Caco-2 (cell line): ENCODE results near the gene LIN9. TPM values are rescaled to one million over a fixed set of nuclear protein-coding genes. Genes with fewer than 3 reads are reported as not detected.

Source experiments
- BruUV-seq: library from RNA; stranded (reverse); fragments of 400-500 nt; replicated peaks from 2 replicates; lab custom pipeline; 2021; lab: Mats Ljungman, UMichigan
- CTCF ChIA-PET: fragments of 300-600 bp; sonication (Branson Sonifier 250); formaldehyde crosslinking; loops from one replicate; lab custom pipeline; 2022; ENCODE audit warnings: antibody characterized with exemption; lab: Charles Lee
- POLR2A ChIA-PET: fragments of 300-600 bp; sonication (Branson Sonifier 250); formaldehyde crosslinking; loops from one replicate; lab custom pipeline; 2022; ENCODE audit warnings: antibody characterized with exemption; lab: Charles Lee
- DNase-seq, 2 experiments: peaks; one replicate each; pipeline versions ENCODE4 v3.0.0 to v3.0.0-alpha.2; 2020 to 2022
- H3K27me3 ChIP-seq: replicated peaks from 2 replicates; pipeline ENCODE4 v1.6.0; 2011; ENCODE audit warnings: low read length; ENCODE audit not compliant: control insufficient read depth, insufficient read depth
- H3K36me3 ChIP-seq: 2 replicates; pipeline ENCODE4 v1.5.1; 2011; ENCODE audit warnings: low read length; ENCODE audit not compliant: control insufficient read depth, insufficient read depth
- H3K4me1 ChIP-seq: fragments of 250-450 bp; sonication (Bioruptor Pico); 2 replicates; pipeline ENCODE4 v1.5.1; 2020; ENCODE audit warnings: mild to moderate bottlenecking
- H3K4me3 ChIP-seq: 2 replicates; pipeline ENCODE4 v1.5.1; 2011; ENCODE audit warnings: low read depth, mild to moderate bottlenecking, control low read depth, low read length
- H3K9me3 ChIP-seq: fragments of 250-450 bp; sonication (Bioruptor Pico); 2 replicates; pipeline ENCODE4 v1.5.1; 2020; ENCODE audit warnings: mild to moderate bottlenecking, moderate library complexity
- H3K27ac Mint-ChIP-seq: one replicate; pipeline ENCODE4 v1.8.0; 2022; ENCODE audit warnings: mixed read lengths; ENCODE audit not compliant: unreplicated experiment
- H3K27me3 Mint-ChIP-seq: one replicate; pipeline ENCODE4 v1.8.0; 2022; ENCODE audit warnings: mixed read lengths; ENCODE audit not compliant: insufficient read depth, unreplicated experiment
- H3K36me3 Mint-ChIP-seq: one replicate; pipeline ENCODE4 v1.8.0; 2022; ENCODE audit warnings: mild to moderate bottlenecking, mixed read lengths; ENCODE audit not compliant: insufficient read depth, unreplicated experiment
- H3K4me1 Mint-ChIP-seq: one replicate; pipeline ENCODE4 v1.8.0; 2022; ENCODE audit warnings: low read depth, mixed read lengths; ENCODE audit not compliant: unreplicated experiment
- H3K4me3 Mint-ChIP-seq: one replicate; pipeline ENCODE4 v1.8.0; 2022; ENCODE audit warnings: mild to moderate bottlenecking, moderate library complexity, mixed read lengths; ENCODE audit not compliant: unreplicated experiment
- H3K9me3 Mint-ChIP-seq: one replicate; pipeline ENCODE4 v1.8.0; 2022; ENCODE audit warnings: mixed read lengths; ENCODE audit not compliant: unreplicated experiment
- CTCF ChIP-seq, 2 experiments: fragments of 200-600 bp in 1 of 2; IDR thresholded peaks; 1 replicate in 1 of 2; 2 replicates in 1 of 2; pipeline versions ENCODE4 v1.5.1 to v1.8.0; 2011 to 2022; ENCODE audit warnings: antibody characterized with exemption in 1 of 2, control low read depth in 1 of 2, inconsistent platforms in 1 of 2, low read depth in 1 of 2, low read length in 1 of 2, mild to moderate bottlenecking in 1 of 2, moderate library complexity in 1 of 2; ENCODE audit not compliant: insufficient read depth in 1 of 2, severe bottlenecking in 1 of 2, unreplicated experiment in 1 of 2
- intact Hi-C: fragments of 100-400 bp; cut with micrococcal nuclease; formaldehyde crosslinking; loops from one replicate; pipeline ENCODE4 v1.10.0; 2022; ENCODE audit not compliant: unreplicated experiment
- total RNA-seq: library from RNA; stranded (reverse); gene quantifications from 2 replicates; pipeline ENCODE4 v1.2.3, GENCODE V29; 2022

LIN9 gene
- total RNA-seq, 1 experiment from 2014 or later, result 12.2 TPM

GRCh38 chr1:226209307-226210059 is 99.5 kb downstream of the LIN9 start:
- POLR2A ChIA-PET, result no interaction called here
- CTCF ChIA-PET, result no interaction called here
- H3K27me3 Mint-ChIP-seq, result no peaks in the 10 kb centered on the region

GRCh38 chr1:226207048-226207447 is 101.9 kb downstream of the LIN9 start:
- intact Hi-C loops, result loop anchor here (2.0 kb wide), 1 partner anchor 50 kb away; no protein-coding TSS in a partner anchor
- no peaks in the 10 kb centered on the region for H3K36me3 ChIP-seq
- POLR2A ChIA-PET, result no interaction called here
- no peaks in the 10 kb centered on the region for H3K9me3 ChIP-seq
- Mint-ChIP-seq H3K27ac (no peak overlapping the region), H3K4me3 (no peak overlapping the region), H3K4me1 (no peaks in the 10 kb centered on the region), H3K9me3 (no peaks in the 10 kb centered on the region), H3K36me3 (no peaks in the 10 kb centered on the region), H3K27me3 (no peaks in the 10 kb centered on the region)
- CTCF ChIA-PET, result no interaction called here
- no peak for TF ChIP-seq CTCF (IDR thresholded peaks at IDR 0.05; ENCODE audit: insufficient read depth in 1 of 2, low read depth in 1 of 2, low read length in 1 of 2, severe bottlenecking in 1 of 2, unreplicated experiment in 1 of 2)
- no peak for DNase-seq
- BruUV-seq, result no TSS peak
- H3K4me3 ChIP-seq, result no peak overlapping the region
- no peaks in the 10 kb centered on the region for H3K27me3 ChIP-seq
- H3K4me1 ChIP-seq, result no peaks in the 10 kb centered on the region

More at GRCh38 chr1:226209307-226210059, 99.5 kb downstream of the LIN9 start:
- Histone ChIP-seq H3K9me3 (no peaks in the 10 kb centered on the region), H3K36me3 (no peaks in the 10 kb centered on the region), H3K4me3 (no peak overlapping the region), H3K4me1 (no peaks in the 10 kb centered on the region), H3K27me3 (no peaks in the 10 kb centered on the region)
- no peaks in the 10 kb centered on the region for H3K36me3 Mint-ChIP-seq
- TF ChIP-seq CTCF (IDR thresholded peaks at IDR 0.05; ENCODE audit: insufficient read depth in 1 of 2, low read depth in 1 of 2, low read length in 1 of 2, severe bottlenecking in 1 of 2, unreplicated experiment in 1 of 2), result no peak
- no peak overlapping the region for H3K4me3 Mint-ChIP-seq
- no peaks in the 10 kb centered on the region for H3K9me3 Mint-ChIP-seq
- H3K27ac Mint-ChIP-seq, result no peak overlapping the region
- intact Hi-C loops, result no loop called here
- no peaks in the 10 kb centered on the region for H3K4me1 Mint-ChIP-seq
- no peak for DNase-seq
- BruUV-seq, result no TSS peak

- Mint-ChIP-seq H3K36me3 (no peaks in the 10 kb centered on the region), H3K27ac (no peak overlapping the region), H3K27me3 (no peaks in the 10 kb centered on the region), H3K9me3 (no peaks in the 10 kb centered on the region), H3K4me3 (no peak overlapping the region), H3K4me1 (no peaks in the 10 kb centered on the region)
- H3K36me3 ChIP-seq, result no peaks in the 10 kb centered on the region
- ChIA-PET CTCF (interaction anchor here (0.6 kb wide), 1 partner anchor 10 kb away, joined by 3 read pairs; no protein-coding TSS in a partner anchor), POLR2A (no interaction called here)
- no peak overlapping the region for H3K4me3 ChIP-seq
- BruUV-seq, result no TSS peak
- DNase-seq, result no peak
- TF ChIP-seq CTCF (IDR thresholded peaks at IDR 0.05; ENCODE audit: insufficient read depth in 1 of 2, low read depth in 1 of 2, low read length in 1 of 2, severe bottlenecking in 1 of 2, unreplicated experiment in 1 of 2), result no peak
- H3K27me3 ChIP-seq, result no peaks in the 10 kb centered on the region
- intact Hi-C loops, result no loop called here
- H3K9me3 ChIP-seq, result no peaks in the 10 kb centered on the region
- H3K4me1 ChIP-seq, result no peaks in the 10 kb centered on the region
These were observed 104.8 kb downstream of the LIN9 start for GRCh38 chr1:226204198-226204597.
